ENCODE results near the gene SPOCD1.
A peak's percentile ranks its signal among the peaks of the same experiment; 100 is the strongest.

SPOCD1 gene

GRCh38 chr1:31799895-31800673, 15.7 kb downstream of the SPOCD1 start:
- no peak for DNase-seq (ENCODE audit: low spot score)

- no peak for DNase-seq (ENCODE audit: low spot score)
These were observed 16.5 kb downstream of the SPOCD1 start for GRCh38 chr1:31799196-31799894.

GRCh38 chr1:31798433-31799195, 17.2 kb downstream of the SPOCD1 start:
- peak; percentile 31 for DNase-seq (ENCODE audit: low spot score)

GRCh38 chr1:31798086-31798432, 17.8 kb downstream of the SPOCD1 start:
- no peak for DNase-seq (ENCODE audit: low spot score)

- DNase-seq (ENCODE audit: low spot score): no peak
These were observed 18.6 kb downstream of the SPOCD1 start for GRCh38 chr1:31797216-31797615.

GRCh38 chr1:31796707-31797106, 19.1 kb downstream of the SPOCD1 start:
- DNase-seq (ENCODE audit: low spot score): no peak

GRCh38 chr1:31795801-31796621, 19.8 kb downstream of the SPOCD1 start:
- DNase-seq (ENCODE audit: low spot score): no peak

- DNase-seq (ENCODE audit: low spot score): no peak
These were observed 20.6 kb downstream of the SPOCD1 start for GRCh38 chr1:31795096-31795675.

GRCh38 chr1:31793586-31794285, 22.1 kb downstream of the SPOCD1 start:
- DNase-seq (ENCODE audit: low spot score): no peak

GRCh38 chr1:31793086-31793485, 22.7 kb downstream of the SPOCD1 start:
- no peak for DNase-seq (ENCODE audit: low spot score)

- DNase-seq (ENCODE audit: low spot score): no peak
These were observed 23.3 kb downstream of the SPOCD1 start for GRCh38 chr1:31792541-31792940.

- no peak for DNase-seq (ENCODE audit: low spot score)
These were observed 23.7 kb downstream of the SPOCD1 start for GRCh38 chr1:31792116-31792515.

GRCh38 chr1:31791131-31791858, 24.5 kb downstream of the SPOCD1 start:
- DNase-seq (ENCODE audit: low spot score): no peak

GRCh38 chr1:31790641-31791091, 25.2 kb downstream of the SPOCD1 start:
- no peak for DNase-seq (ENCODE audit: low spot score)

- DNase-seq (ENCODE audit: low spot score): no peak
These were observed 25.7 kb downstream of the SPOCD1 start for GRCh38 chr1:31790140-31790539.

GRCh38 chr1:31789259-31790065, 26.4 kb downstream of the SPOCD1 start:
- peak; percentile 76 for DNase-seq (ENCODE audit: low spot score)

GRCh38 chr1:31788825-31789256, 27.0 kb downstream of the SPOCD1 start:
- DNase-seq (ENCODE audit: low spot score): peak; percentile 58

GRCh38 chr1:31788138-31788824, 27.5 kb downstream of the SPOCD1 start:
- peak; percentile 82 for DNase-seq (ENCODE audit: low spot score)

- no peak for DNase-seq (ENCODE audit: low spot score)
These were observed 28.1 kb downstream of the SPOCD1 start for GRCh38 chr1:31787786-31788137.

Data from SW480 (cell line).